Thyroid gland (tissue), 4 donors: ENCODE results near the gene FAM83F.

Experiments
- POLR2A ChIP-seq, 2 donors: fragments of 450-650 bp; IDR thresholded peaks; one replicate each; pipeline ENCODE4 v1.6.1; 2017; ENCODE audit warnings: antibody characterized with exemption in 2 of 2, mild to moderate bottlenecking in 2 of 2, moderate library complexity in 1 of 2
- TF ChIP-seq, protein P1 (sequence below), 6 experiments: fragments of 200-600 bp in 3 of 6; fragments of 450-650 bp in 3 of 6; sonication (generic) in 3 of 6; IDR thresholded peaks; one replicate each; pipeline ENCODE4 v1.5.1; 2016 to 2019; ENCODE audit warnings: antibody characterized with exemption in 6 of 6, mild to moderate bottlenecking in 2 of 6, inconsistent platforms in 1 of 6, moderate library complexity in 1 of 6

DNA sequence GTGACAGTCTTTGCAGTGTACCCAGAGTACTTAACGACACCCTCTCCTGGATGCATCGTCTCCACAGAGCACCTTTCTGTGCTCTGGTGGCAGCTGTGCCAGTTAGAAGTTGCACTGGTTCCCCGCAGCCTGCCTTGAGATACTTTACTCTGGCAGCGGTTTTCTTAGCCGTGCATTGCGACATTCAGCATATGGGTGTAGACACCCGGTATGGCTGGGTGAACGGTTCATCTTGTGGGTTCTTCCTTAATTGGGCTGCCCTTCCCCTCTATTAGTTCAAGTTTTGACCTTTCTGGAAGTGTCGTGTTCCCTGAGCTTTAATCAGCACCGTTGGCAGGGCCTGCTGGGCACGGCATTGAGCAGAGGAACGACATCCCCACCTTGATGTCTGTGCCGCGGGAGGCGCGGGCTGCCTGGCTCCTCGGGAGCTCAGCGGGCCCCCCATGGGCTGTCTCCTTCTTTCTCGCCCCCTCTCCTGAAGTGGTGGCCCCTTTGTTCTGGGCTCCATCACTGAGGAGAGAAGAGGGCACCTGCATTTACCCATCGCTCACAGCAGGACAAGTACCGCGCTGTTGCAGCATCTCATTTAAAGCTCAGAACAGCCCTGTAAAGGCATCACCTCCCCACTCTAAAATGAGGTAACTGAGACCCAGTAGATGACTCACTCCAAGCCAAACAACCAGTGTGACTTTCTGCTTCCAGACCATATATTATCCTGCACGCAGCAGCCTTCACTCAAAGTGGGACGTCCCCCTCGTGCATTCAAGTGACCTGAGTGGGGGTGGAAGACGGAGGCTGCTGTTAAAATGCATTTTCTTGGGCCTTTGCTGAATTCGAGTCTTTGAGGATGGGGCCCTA, 13.3 kb downstream of the FAM83F start:
- TF ChIP-seq, protein P1, sequence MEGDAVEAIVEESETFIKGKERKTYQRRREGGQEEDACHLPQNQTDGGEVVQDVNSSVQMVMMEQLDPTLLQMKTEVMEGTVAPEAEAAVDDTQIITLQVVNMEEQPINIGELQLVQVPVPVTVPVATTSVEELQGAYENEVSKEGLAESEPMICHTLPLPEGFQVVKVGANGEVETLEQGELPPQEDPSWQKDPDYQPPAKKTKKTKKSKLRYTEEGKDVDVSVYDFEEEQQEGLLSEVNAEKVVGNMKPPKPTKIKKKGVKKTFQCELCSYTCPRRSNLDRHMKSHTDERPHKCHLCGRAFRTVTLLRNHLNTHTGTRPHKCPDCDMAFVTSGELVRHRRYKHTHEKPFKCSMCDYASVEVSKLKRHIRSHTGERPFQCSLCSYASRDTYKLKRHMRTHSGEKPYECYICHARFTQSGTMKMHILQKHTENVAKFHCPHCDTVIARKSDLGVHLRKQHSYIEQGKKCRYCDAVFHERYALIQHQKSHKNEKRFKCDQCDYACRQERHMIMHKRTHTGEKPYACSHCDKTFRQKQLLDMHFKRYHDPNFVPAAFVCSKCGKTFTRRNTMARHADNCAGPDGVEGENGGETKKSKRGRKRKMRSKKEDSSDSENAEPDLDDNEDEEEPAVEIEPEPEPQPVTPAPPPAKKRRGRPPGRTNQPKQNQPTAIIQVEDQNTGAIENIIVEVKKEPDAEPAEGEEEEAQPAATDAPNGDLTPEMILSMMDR (IDR thresholded peaks at IDR 0.05) = no peak
- no peak for TF ChIP-seq POLR2A (IDR thresholded peaks at IDR 0.05)
